ENCODE results near the gene AURKAIP1.

DNA sequence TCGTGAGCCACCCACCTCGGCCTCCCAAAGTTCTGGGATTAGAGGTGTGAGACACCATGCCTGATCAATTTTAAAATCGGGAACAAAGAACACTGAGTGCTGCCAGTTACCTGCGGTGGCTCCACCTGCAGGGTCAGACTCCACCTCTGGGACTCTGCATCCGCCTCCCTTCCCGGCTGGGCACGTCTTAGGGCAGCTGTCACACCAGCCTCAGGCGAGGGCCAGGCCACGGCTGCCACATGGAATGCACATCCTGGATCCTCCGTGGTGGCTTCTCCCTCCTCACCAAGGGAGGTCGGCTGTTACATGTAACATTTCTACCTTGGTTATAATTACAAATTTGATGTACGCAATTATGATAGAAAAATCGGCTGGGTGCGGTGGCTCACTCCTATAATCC, 10.7 kb downstream of the AURKAIP1 start:
- TF ChIP-seq, protein P1, sequence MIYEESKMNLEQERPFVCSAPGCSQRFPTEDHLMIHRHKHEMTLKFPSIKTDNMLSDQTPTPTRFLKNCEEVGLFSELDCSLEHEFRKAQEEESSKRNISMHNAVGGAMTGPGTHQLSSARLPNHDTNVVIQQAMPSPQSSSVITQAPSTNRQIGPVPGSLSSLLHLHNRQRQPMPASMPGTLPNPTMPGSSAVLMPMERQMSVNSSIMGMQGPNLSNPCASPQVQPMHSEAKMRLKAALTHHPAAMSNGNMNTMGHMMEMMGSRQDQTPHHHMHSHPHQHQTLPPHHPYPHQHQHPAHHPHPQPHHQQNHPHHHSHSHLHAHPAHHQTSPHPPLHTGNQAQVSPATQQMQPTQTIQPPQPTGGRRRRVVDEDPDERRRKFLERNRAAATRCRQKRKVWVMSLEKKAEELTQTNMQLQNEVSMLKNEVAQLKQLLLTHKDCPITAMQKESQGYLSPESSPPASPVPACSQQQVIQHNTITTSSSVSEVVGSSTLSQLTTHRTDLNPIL (CRISPR knock-in tag; IDR thresholded peaks at IDR 0.05; ENCODE audit: low read depth), result no peak
- TF ChIP-seq ARNTL (CRISPR knock-in tag; IDR thresholded peaks at IDR 0.05; ENCODE audit: borderline replicate concordance, low read depth) (no peak), RARB (CRISPR knock-in tag; IDR thresholded peaks at IDR 0.05) (no peak), CSDC2 (CRISPR knock-in tag; IDR thresholded peaks at IDR 0.05) (no peak), ZC3H10 (CRISPR knock-in tag; IDR thresholded peaks at IDR 0.05) (no peak), BACH2 (CRISPR knock-in tag; IDR thresholded peaks at IDR 0.05; ENCODE audit: borderline replicate concordance) (no peak)
- TF ChIP-seq, protein P2, sequence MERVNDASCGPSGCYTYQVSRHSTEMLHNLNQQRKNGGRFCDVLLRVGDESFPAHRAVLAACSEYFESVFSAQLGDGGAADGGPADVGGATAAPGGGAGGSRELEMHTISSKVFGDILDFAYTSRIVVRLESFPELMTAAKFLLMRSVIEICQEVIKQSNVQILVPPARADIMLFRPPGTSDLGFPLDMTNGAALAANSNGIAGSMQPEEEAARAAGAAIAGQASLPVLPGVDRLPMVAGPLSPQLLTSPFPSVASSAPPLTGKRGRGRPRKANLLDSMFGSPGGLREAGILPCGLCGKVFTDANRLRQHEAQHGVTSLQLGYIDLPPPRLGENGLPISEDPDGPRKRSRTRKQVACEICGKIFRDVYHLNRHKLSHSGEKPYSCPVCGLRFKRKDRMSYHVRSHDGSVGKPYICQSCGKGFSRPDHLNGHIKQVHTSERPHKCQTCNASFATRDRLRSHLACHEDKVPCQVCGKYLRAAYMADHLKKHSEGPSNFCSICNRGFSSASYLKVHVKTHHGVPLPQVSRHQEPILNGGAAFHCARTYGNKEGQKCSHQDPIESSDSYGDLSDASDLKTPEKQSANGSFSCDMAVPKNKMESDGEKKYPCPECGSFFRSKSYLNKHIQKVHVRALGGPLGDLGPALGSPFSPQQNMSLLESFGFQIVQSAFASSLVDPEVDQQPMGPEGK (CRISPR knock-in tag; IDR thresholded peaks at IDR 0.05; ENCODE audit: borderline replicate concordance), result no peak
- TF ChIP-seq, protein P3, sequence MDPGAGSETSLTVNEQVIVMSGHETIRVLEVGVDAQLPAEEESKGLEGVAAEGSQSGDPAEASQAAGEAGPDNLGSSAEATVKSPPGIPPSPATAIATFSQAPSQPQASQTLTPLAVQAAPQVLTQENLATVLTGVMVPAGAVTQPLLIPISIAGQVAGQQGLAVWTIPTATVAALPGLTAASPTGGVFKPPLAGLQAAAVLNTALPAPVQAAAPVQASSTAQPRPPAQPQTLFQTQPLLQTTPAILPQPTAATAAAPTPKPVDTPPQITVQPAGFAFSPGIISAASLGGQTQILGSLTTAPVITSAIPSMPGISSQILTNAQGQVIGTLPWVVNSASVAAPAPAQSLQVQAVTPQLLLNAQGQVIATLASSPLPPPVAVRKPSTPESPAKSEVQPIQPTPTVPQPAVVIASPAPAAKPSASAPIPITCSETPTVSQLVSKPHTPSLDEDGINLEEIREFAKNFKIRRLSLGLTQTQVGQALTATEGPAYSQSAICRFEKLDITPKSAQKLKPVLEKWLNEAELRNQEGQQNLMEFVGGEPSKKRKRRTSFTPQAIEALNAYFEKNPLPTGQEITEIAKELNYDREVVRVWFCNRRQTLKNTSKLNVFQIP (CRISPR knock-in tag; IDR thresholded peaks at IDR 0.05; ENCODE audit: borderline replicate concordance, low read depth), result no peak
- TF ChIP-seq, protein P4, sequence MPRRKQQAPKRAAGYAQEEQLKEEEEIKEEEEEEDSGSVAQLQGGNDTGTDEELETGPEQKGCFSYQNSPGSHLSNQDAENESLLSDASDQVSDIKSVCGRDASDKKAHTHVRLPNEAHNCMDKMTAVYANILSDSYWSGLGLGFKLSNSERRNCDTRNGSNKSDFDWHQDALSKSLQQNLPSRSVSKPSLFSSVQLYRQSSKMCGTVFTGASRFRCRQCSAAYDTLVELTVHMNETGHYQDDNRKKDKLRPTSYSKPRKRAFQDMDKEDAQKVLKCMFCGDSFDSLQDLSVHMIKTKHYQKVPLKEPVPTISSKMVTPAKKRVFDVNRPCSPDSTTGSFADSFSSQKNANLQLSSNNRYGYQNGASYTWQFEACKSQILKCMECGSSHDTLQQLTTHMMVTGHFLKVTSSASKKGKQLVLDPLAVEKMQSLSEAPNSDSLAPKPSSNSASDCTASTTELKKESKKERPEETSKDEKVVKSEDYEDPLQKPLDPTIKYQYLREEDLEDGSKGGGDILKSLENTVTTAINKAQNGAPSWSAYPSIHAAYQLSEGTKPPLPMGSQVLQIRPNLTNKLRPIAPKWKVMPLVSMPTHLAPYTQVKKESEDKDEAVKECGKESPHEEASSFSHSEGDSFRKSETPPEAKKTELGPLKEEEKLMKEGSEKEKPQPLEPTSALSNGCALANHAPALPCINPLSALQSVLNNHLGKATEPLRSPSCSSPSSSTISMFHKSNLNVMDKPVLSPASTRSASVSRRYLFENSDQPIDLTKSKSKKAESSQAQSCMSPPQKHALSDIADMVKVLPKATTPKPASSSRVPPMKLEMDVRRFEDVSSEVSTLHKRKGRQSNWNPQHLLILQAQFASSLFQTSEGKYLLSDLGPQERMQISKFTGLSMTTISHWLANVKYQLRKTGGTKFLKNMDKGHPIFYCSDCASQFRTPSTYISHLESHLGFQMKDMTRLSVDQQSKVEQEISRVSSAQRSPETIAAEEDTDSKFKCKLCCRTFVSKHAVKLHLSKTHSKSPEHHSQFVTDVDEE (CRISPR knock-in tag; IDR thresholded peaks at IDR 0.05), result no peak
- TF ChIP-seq, protein P5, sequence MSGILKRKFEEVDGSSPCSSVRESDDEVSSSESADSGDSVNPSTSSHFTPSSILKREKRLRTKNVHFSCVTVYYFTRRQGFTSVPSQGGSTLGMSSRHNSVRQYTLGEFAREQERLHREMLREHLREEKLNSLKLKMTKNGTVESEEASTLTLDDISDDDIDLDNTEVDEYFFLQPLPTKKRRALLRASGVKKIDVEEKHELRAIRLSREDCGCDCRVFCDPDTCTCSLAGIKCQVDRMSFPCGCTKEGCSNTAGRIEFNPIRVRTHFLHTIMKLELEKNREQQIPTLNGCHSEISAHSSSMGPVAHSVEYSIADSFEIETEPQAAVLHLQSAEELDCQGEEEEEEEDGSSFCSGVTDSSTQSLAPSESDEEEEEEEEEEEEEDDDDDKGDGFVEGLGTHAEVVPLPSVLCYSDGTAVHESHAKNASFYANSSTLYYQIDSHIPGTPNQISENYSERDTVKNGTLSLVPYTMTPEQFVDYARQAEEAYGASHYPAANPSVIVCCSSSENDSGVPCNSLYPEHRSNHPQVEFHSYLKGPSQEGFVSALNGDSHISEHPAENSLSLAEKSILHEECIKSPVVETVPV (CRISPR knock-in tag; IDR thresholded peaks at IDR 0.05), result no peak

Data from SK-N-SH treated with all-trans-retinoic acid at 6 μM for 48 hours (cell line).